Testis (tissue), 2 donors: Measurements from ENCODE around the gene LIN9.

ENCODE experiments used
- POLR2A ChIP-seq: fragments of 450-650 bp; IDR thresholded peaks from one replicate; pipeline ENCODE4 v1.6.1; 2017; ENCODE audit warnings: antibody characterized with exemption, mild to moderate bottlenecking, moderate library complexity
- TF ChIP-seq, protein P1 (sequence below), 3 experiments: fragments of 450-650 bp in 2 of 3; fragments of 200-600 bp in 1 of 3; sonication (generic) in 1 of 3; IDR thresholded peaks; one replicate each; pipeline ENCODE4 v1.5.1; 2016 to 2019; ENCODE audit warnings: antibody characterized with exemption in 3 of 3, mild to moderate bottlenecking in 2 of 3, moderate library complexity in 1 of 3

- TF ChIP-seq POLR2A = no peak
- TF ChIP-seq, protein P1, sequence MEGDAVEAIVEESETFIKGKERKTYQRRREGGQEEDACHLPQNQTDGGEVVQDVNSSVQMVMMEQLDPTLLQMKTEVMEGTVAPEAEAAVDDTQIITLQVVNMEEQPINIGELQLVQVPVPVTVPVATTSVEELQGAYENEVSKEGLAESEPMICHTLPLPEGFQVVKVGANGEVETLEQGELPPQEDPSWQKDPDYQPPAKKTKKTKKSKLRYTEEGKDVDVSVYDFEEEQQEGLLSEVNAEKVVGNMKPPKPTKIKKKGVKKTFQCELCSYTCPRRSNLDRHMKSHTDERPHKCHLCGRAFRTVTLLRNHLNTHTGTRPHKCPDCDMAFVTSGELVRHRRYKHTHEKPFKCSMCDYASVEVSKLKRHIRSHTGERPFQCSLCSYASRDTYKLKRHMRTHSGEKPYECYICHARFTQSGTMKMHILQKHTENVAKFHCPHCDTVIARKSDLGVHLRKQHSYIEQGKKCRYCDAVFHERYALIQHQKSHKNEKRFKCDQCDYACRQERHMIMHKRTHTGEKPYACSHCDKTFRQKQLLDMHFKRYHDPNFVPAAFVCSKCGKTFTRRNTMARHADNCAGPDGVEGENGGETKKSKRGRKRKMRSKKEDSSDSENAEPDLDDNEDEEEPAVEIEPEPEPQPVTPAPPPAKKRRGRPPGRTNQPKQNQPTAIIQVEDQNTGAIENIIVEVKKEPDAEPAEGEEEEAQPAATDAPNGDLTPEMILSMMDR (IDR thresholded peaks at IDR 0.05) = no peak
These were observed 86.3 kb downstream of the LIN9 start for GRCh38 chr1:226222686-226223085.
